GM13977 (cell line): ENCODE measurements around the gene SLC38A3.
"Not testable (repeated sequence)": the region's sequence is repeated elsewhere in the genome, so short reads cannot be mapped to it uniquely, and the experiment has no call there.

Experiments
- DNase-seq: peaks from one replicate; pipeline ENCODE4 v3.0.0; 2012; ENCODE audit warnings: low spot score
- CTCF ChIP-seq: IDR thresholded peaks from 2 replicates; pipeline ENCODE4 v1.5.1; 2012; ENCODE audit warnings: mild to moderate bottlenecking, control low read depth; ENCODE audit not compliant: insufficient read depth; ENCODE audit errors: extremely low read depth, missing control alignments
- in situ Hi-C: fragments of 300-500 bp; cut with MboI; formaldehyde crosslinking; loops from one replicate; pipeline ENCODE4 v1.12.0; 2022; ENCODE audit warnings: low sequenced_read_pairs, low pct_unique_long_range_greater_than_20kb, mixed read lengths, inconsistent platforms; ENCODE audit not compliant: unreplicated experiment

SLC38A3 gene

GRCh38 chr3:50208677-50209344 is 3.7 kb downstream of the SLC38A3 start:
- DNase-seq = no peak
- in situ Hi-C loops = no loop called here
- no peak for TF ChIP-seq CTCF

- in situ Hi-C loops = no loop called here
- no peak for DNase-seq
- no peak for TF ChIP-seq CTCF
These were observed 5.1 kb downstream of the SLC38A3 start for GRCh38 chr3:50210176-50210509.

- TF ChIP-seq CTCF = no peak
- in situ Hi-C loops = no loop called here
- no peak for DNase-seq
These were observed 5.7 kb downstream of the SLC38A3 start for GRCh38 chr3:50210510-50211367.

GRCh38 chr3:50211368-50211717 is 6.3 kb downstream of the SLC38A3 start:
- in situ Hi-C loops, DNase-seq: not testable (repeated sequence)

GRCh38 chr3:50211930-50212329 is 6.9 kb downstream of the SLC38A3 start:
- in situ Hi-C loops = no loop called here
- DNase-seq = no peak
- no peak for TF ChIP-seq CTCF

- no peak for TF ChIP-seq CTCF
- DNase-seq = no peak
- in situ Hi-C loops = no loop called here
These were observed 7.4 kb downstream of the SLC38A3 start for GRCh38 chr3:50212502-50212901.

- no peak for DNase-seq
- in situ Hi-C loops = no loop called here
- TF ChIP-seq CTCF = no peak
These were observed 7.9 kb downstream of the SLC38A3 start for GRCh38 chr3:50212971-50213370.
